H1 (cell line): ENCODE measurements around the gene DPYSL4. TPM values are rescaled to one million over a fixed set of nuclear protein-coding genes. Genes with fewer than 3 reads are reported as not detected.

Source experiments
- CTCF ChIA-PET: fragments of 300-600 bp; sonication (Branson Sonifier 250); formaldehyde crosslinking; loops from one replicate; lab custom pipeline; 2021; ENCODE audit not compliant: partially characterized antibody; lab: Charles Lee
- POLR2A ChIA-PET: fragments of 300-600 bp; sonication (Branson Sonifier 250); formaldehyde crosslinking; loops from one replicate; lab custom pipeline; 2021; ENCODE audit warnings: inconsistent platforms; ENCODE audit not compliant: partially characterized antibody; lab: Charles Lee
- DNase-seq, 2 experiments: peaks; one replicate each; pipeline versions ENCODE4 v3.0.0 to v3.0.0-alpha.2; 2010 to 2022; ENCODE audit warnings: low spot score in 2 of 2, low read depth in 1 of 2, mixed read lengths in 1 of 2
- FAIRE-seq: peaks from 2 replicates; lab custom pipeline; 2011; peaks lifted over from hg19 to GRCh38; lab: Jason Lieb, UNC
- H2AFZ ChIP-seq: 2 replicates; pipeline ENCODE4 v1.8.1; 2012; ENCODE audit warnings: low read length, inconsistent platforms
- H2AK5ac ChIP-seq: 2 replicates; pipeline ENCODE4 v1.6.1; 2013; ENCODE audit warnings: low read depth, low read length
- H2BK120ac ChIP-seq: replicated peaks from 2 replicates; pipeline ENCODE3; 2013; ENCODE audit warnings: low read depth, low read length, inconsistent platforms
- H2BK12ac ChIP-seq: 2 replicates; pipeline ENCODE4 v1.6.1; 2013; ENCODE audit warnings: low read depth, low read length
- H2BK15ac ChIP-seq: 2 replicates; pipeline ENCODE4 v1.6.1; 2013; ENCODE audit warnings: low read length
- H2BK20ac ChIP-seq: 2 replicates; pipeline ENCODE4 v1.6.1; 2013; ENCODE audit warnings: low read length
- H2BK5ac ChIP-seq: 2 replicates; pipeline ENCODE4 v1.6.1; 2013; ENCODE audit warnings: low read depth, low read length
- H3K14ac ChIP-seq: 2 replicates; pipeline ENCODE4 v1.6.1; 2013; ENCODE audit warnings: inconsistent platforms; ENCODE audit not compliant: insufficient read length
- H3K18ac ChIP-seq: 2 replicates; pipeline ENCODE4 v1.6.1; 2013; ENCODE audit warnings: low read length; ENCODE audit errors: extremely low read depth
- H3K23ac ChIP-seq: 2 replicates; pipeline ENCODE4 v1.6.1; 2013; ENCODE audit warnings: inconsistent platforms; ENCODE audit not compliant: insufficient read length
- H3K23me2 ChIP-seq: 2 replicates; pipeline ENCODE4 v1.6.1; 2013; ENCODE audit warnings: low read depth, low read length
- H3K27ac ChIP-seq: 2 replicates; pipeline ENCODE4 v1.6.1; 2011; ENCODE audit warnings: low read depth, low read length, inconsistent platforms
- H3K27me3 ChIP-seq, 4 experiments: replicated peaks in 1 of 4; 1 replicate in 1 of 4; 2 replicates in 3 of 4; pipeline versions ENCODE4 v1.6.1 to v1.8.1; 2011 to 2013; ENCODE audit warnings: low read length in 3 of 4, mild to moderate bottlenecking in 3 of 4, inconsistent platforms in 2 of 4, mixed read lengths in 2 of 4, moderate library complexity in 1 of 4; ENCODE audit not compliant: control insufficient read depth in 3 of 4, insufficient read depth in 3 of 4; ENCODE audit errors: extremely low read depth in 1 of 4
- H3K36me3 ChIP-seq, 4 experiments: 2 replicates each; pipeline versions ENCODE4 v1.6.1 to v1.8.1; 2011 to 2013; ENCODE audit warnings: mild to moderate bottlenecking in 4 of 4, low read length in 3 of 4, moderate library complexity in 2 of 4, control low read depth in 1 of 4, inconsistent platforms in 1 of 4; ENCODE audit not compliant: insufficient read depth in 4 of 4, control insufficient read depth in 2 of 4
- H3K4ac ChIP-seq: replicated peaks from 2 replicates; pipeline ENCODE3; 2013; ENCODE audit warnings: low read length, low read depth, mixed read lengths, inconsistent platforms; ENCODE audit not compliant: insufficient read length
- H3K4me1 ChIP-seq, 4 experiments: replicated peaks in 1 of 4; 1 replicate in 1 of 4; 2 replicates in 3 of 4; pipeline versions ENCODE4 v1.6.1 to v1.8.1; 2011 to 2013; ENCODE audit warnings: low read length in 3 of 4, inconsistent platforms in 2 of 4, mixed read lengths in 1 of 4; ENCODE audit not compliant: insufficient read depth in 4 of 4, control insufficient read depth in 3 of 4
- H3K4me2 ChIP-seq, 2 experiments: 2 replicates each; pipeline versions ENCODE4 v1.6.1 to v1.8.1; 2011 to 2013; ENCODE audit warnings: low read depth in 2 of 2, low read length in 2 of 2, control low read depth in 1 of 2, inconsistent platforms in 1 of 2, mild to moderate bottlenecking in 1 of 2; ENCODE audit not compliant: insufficient read depth in 1 of 2
- H3K4me3 ChIP-seq, 4 experiments: fragments of 200-600, 300-600 bp in 1 of 4; sonication (generic), shearing (Covaris generic), sonication (Bioruptor Twin) in 1 of 4; 2 replicates each; pipeline versions ENCODE4 v1.5.1 to v1.8.1; 2011 to 2016; ENCODE audit warnings: low read length in 4 of 4, low read depth in 3 of 4, control low read depth in 2 of 4, inconsistent platforms in 2 of 4, mild to moderate bottlenecking in 2 of 4, mixed read lengths in 1 of 4, moderate library complexity in 1 of 4; ENCODE audit not compliant: insufficient read depth in 2 of 4; ENCODE audit errors: extremely low read depth in 1 of 4
- H3K56ac ChIP-seq: replicated peaks from 2 replicates; pipeline ENCODE3; 2013; ENCODE audit warnings: low read depth, mild to moderate bottlenecking, mixed read lengths, low read length, inconsistent platforms; ENCODE audit not compliant: insufficient read length
- H3K79me1 ChIP-seq: 2 replicates; pipeline ENCODE4 v1.6.1; 2013; ENCODE audit warnings: low read depth, low read length, control low read depth
- H3K79me2 ChIP-seq, 2 experiments: 2 replicates each; pipeline versions ENCODE4 v1.6.1 to v1.8.1; 2012 to 2013; ENCODE audit warnings: low read length in 2 of 2, mild to moderate bottlenecking in 2 of 2, inconsistent platforms in 1 of 2; ENCODE audit not compliant: insufficient read depth in 2 of 2, control insufficient read depth in 1 of 2
- H3K9ac ChIP-seq, 4 experiments: replicated peaks in 1 of 4; 1 replicate in 1 of 4; 2 replicates in 3 of 4; pipeline versions ENCODE4 v1.6.1 to v1.8.1; 2011 to 2013; ENCODE audit warnings: low read depth in 3 of 4, low read length in 3 of 4, control low read depth in 2 of 4, mild to moderate bottlenecking in 2 of 4, moderate library complexity in 2 of 4, inconsistent platforms in 1 of 4; ENCODE audit errors: extremely low read depth in 1 of 4
- H3K9me3 ChIP-seq, 2 experiments: 2 replicates each; pipeline versions ENCODE4 v1.6.1 to v1.8.1; 2012 to 2013; ENCODE audit warnings: mild to moderate bottlenecking in 2 of 2, moderate library complexity in 2 of 2, control low read depth in 1 of 2, inconsistent platforms in 1 of 2, low read depth in 1 of 2, low read length in 1 of 2, mixed read lengths in 1 of 2; ENCODE audit not compliant: insufficient read depth in 2 of 2
- H4K20me1 ChIP-seq, 2 experiments: replicated peaks in 1 of 2; 2 replicates each; pipeline versions ENCODE3 to v1.8.1; 2011 to 2013; ENCODE audit warnings: inconsistent platforms in 2 of 2, low read length in 2 of 2, mild to moderate bottlenecking in 1 of 2; ENCODE audit not compliant: insufficient read depth in 2 of 2, control insufficient read depth in 1 of 2
- H4K5ac ChIP-seq: 2 replicates; pipeline ENCODE4 v1.6.1; 2013; ENCODE audit warnings: low read length, low read depth, mixed read lengths, inconsistent platforms; ENCODE audit not compliant: insufficient read length
- H4K8ac ChIP-seq: 2 replicates; pipeline ENCODE4 v1.8.0; 2013; ENCODE audit warnings: mild to moderate bottlenecking, moderate library complexity, low read length, inconsistent platforms; ENCODE audit not compliant: insufficient read depth; ENCODE audit errors: extremely low read depth
- H4K91ac ChIP-seq: replicated peaks from 2 replicates; pipeline ENCODE3; 2013; ENCODE audit warnings: low read length, mixed read lengths, inconsistent platforms; ENCODE audit not compliant: insufficient read length
- PHF8 ChIP-seq: fragments of 200-600 bp; sonication (generic); conservative IDR thresholded peaks from 2 replicates; pipeline ENCODE4 v1.7.1; 2012; ENCODE audit warnings: low read depth, mild to moderate bottlenecking, inconsistent platforms, low read length, moderate library complexity
- POLR2AphosphoS5 ChIP-seq: IDR thresholded peaks from 2 replicates; pipeline ENCODE4 v1.6.1; 2011; ENCODE audit warnings: low read depth, low read length
- WGBS, 2 experiments: shearing (Covaris generic) in 1 of 2; methylation state at CpG; one replicate each; pipeline versions ENCODE4 v1.1.6 to v1.1.7; 2013 to 2015; ENCODE audit warnings: low lambda C conversion rate in 2 of 2, mixed read lengths in 2 of 2, inconsistent platforms in 1 of 2, low coverage in 1 of 2, missing lambda C conversion rate in 1 of 2; ENCODE audit not compliant: insufficient replicate concordance in 2 of 2, insufficient coverage in 1 of 2, insufficient read length in 1 of 2; ENCODE audit errors: extremely low coverage in 1 of 2, missing lambda C conversion rate in 1 of 2; 5-methylcytosine and 5-hydroxymethylcytosine counted together
- polyA plus RNA-seq, 7 experiments: library from polyadenylated mRNA; depleted of rRNA in 3 of 7; stranded (reverse) in 5 of 7; unstranded in 2 of 7; fragments of >200 nt in 5 of 7; fragments of 200-250 nt in 2 of 7; gene quantifications; 1 replicate in 5 of 7; 2 replicates in 1 of 7; 4 replicates in 1 of 7; pipeline versions ENCODE4 v1.2.1 to v1.2.3, GENCODE V29; 2011 to 2013; ENCODE audit warnings: missing spikeins in 2 of 7, mixed read lengths in 2 of 7
- total RNA-seq: library from RNA; stranded (reverse); fragmentation: NEBNext Ultra II Directional; extraction: Animal tissue kit (Norgen Biotek cat#: 25700); gene quantifications from 2 replicates; pipeline ENCODE4 v1.2.1, GENCODE V29; 2021

DPYSL4 gene
- total and polyA plus RNA-seq, 2 of the 8 experiments (the other 6 are each of a cell fraction or from before 2014, with no cell fraction given) = 12.9 to 15.2 TPM

DNA sequence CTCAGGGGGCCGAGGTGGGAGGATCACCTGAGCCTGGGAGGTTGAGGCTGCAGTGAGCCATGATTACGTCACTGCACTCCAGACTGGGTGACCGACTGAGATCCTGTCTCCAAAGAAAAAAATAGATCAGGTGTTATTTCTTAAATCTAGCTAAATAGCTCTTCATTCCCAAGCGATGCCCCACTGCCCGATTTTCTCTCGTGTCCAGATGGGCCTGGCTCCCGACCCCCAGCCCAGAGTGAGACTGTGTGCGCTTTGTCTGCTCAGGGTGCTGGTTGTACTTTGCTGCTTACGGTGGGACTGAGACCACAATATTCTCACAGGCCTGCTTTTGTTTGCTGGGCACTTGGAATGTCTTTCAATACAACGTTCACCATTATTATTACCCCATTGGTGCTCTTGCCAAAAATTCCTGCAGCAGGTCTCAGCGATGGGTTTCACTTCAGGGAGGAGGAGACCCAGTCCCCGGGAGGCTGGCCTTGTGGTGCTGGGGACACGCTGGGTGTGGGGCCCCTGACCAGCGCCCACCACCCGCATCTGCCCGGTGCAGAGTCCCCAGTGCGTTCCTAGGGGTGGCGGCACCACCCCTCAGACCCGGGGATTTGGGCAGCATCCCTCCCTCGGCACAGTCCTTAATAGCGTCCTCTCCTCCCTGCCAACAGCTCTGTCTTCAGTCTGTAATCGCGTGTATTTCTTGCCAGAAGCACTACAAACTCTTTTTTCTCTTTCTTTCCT, 20.4 kb upstream of the DPYSL4 start:
- no peak for DNase-seq
- no peaks in the 10 kb centered on the region for H3K36me3 ChIP-seq
- H3K79me1 ChIP-seq = no peaks in the 10 kb centered on the region
- no peak for FAIRE-seq
- no peaks in the 10 kb centered on the region for H3K9me3 ChIP-seq
- H3K27me3 ChIP-seq = no peaks in the 10 kb centered on the region; a peak in 2 of 7 replicates
- H3K23ac ChIP-seq = no peak overlapping the region
- no peak overlapping the region for H3K27ac ChIP-seq
- no peak overlapping the region for H4K8ac ChIP-seq
- ChIA-PET CTCF (no interaction called here), POLR2A (interaction anchor here (1.0 kb wide), 1 partner anchor 9 kb away, joined by 3 read pairs; no protein-coding TSS in a partner anchor)
- H3K4ac ChIP-seq = no peak overlapping the region
- H4K5ac ChIP-seq = no peak overlapping the region
- H2BK120ac ChIP-seq = no peak overlapping the region
- H3K79me2 ChIP-seq = no peaks in the 10 kb centered on the region
- no peak overlapping the region for H3K14ac ChIP-seq
- H4K20me1 ChIP-seq = no peaks in the 10 kb centered on the region
- WGBS, 2 experiments = 93% methylated on average over 20 of the region's 23 CpGs; no CpG with 5 or more reads in 1 of the 2 experiments
- H2BK5ac ChIP-seq = no peak overlapping the region
- peaks cover 4% of the 10 kb centered on the region; the same call in 1 of the 2 replicates for H3K23me2 ChIP-seq
- no peak overlapping the region for H3K4me2 ChIP-seq
- H2AFZ ChIP-seq = no peak overlapping the region
- H2AK5ac ChIP-seq = no peak overlapping the region
- peaks cover 0 to 17% (median 12%) of the 10 kb centered on the region in 4 experiments; a peak in 6 of 7 replicates for H3K4me1 ChIP-seq
- no peak overlapping the region for H3K18ac ChIP-seq
- TF ChIP-seq POLR2AphosphoS5 (no peak), PHF8 (no peak)
- H2BK12ac ChIP-seq = no peak overlapping the region
- H3K56ac ChIP-seq = no peak overlapping the region
- H3K4me3 ChIP-seq = no peak overlapping the region
- no peak overlapping the region for H2BK15ac ChIP-seq
- H4K91ac ChIP-seq = no peak overlapping the region
- H2BK20ac ChIP-seq = no peak overlapping the region
- no peak overlapping the region for H3K9ac ChIP-seq
